HepG2 (cell line): Measurements from ENCODE around the gene ISG20. TPM values are rescaled to one million over a fixed set of nuclear protein-coding genes. Genes with fewer than 3 reads are reported as not detected.
A peak's percentile ranks its signal among the peaks of the same experiment; 100 is the strongest.

Experiments
- DMAP1 ChIP-seq: IDR thresholded peaks from 2 replicates; pipeline ENCODE4 v1.6.1; 2016
- MLLT10 ChIP-seq: sonication (generic); formaldehyde crosslinking; IDR thresholded peaks from 2 replicates; pipeline ENCODE4 v1.4.0; 2020; ENCODE audit warnings: missing genetic modification reagents
- NFATC3 ChIP-seq: sonication (generic); formaldehyde crosslinking; IDR thresholded peaks from 2 replicates; pipeline ENCODE4 v1.5.1; 2020; ENCODE audit warnings: mild to moderate bottlenecking, missing genetic modification reagents
- NR2C2 ChIP-seq: sonication (generic); formaldehyde crosslinking; IDR thresholded peaks from 2 replicates; pipeline ENCODE4 v1.4.0; 2020; ENCODE audit warnings: missing genetic modification reagents, mild to moderate bottlenecking, moderate library complexity, borderline replicate concordance
- NRL ChIP-seq: sonication (generic); formaldehyde crosslinking; IDR thresholded peaks from 2 replicates; pipeline ENCODE4 v1.5.0; 2020; ENCODE audit warnings: missing genetic modification reagents, mild to moderate bottlenecking, moderate library complexity, borderline replicate concordance
- POLR2AphosphoS5 ChIP-seq: IDR thresholded peaks from 2 replicates; pipeline ENCODE4 v1.6.1; 2012; ENCODE audit warnings: low read depth, low read length
- RAD51 ChIP-seq: fragments of 450-650 bp; IDR thresholded peaks from 2 replicates; pipeline ENCODE4 v1.6.1; 2016; ENCODE audit warnings: borderline replicate concordance
- RBAK ChIP-seq: sonication (generic); formaldehyde crosslinking; IDR thresholded peaks from 2 replicates; pipeline ENCODE4 v1.5.1; 2020; ENCODE audit warnings: mild to moderate bottlenecking, missing genetic modification reagents
- REST ChIP-seq, 2 experiments: IDR thresholded peaks; 2 replicates each; pipeline ENCODE4 v1.6.1; 2011 to 2012; ENCODE audit warnings: low read length in 2 of 2, borderline replicate concordance in 1 of 2, low read depth in 1 of 2, mild to moderate bottlenecking in 1 of 2, moderate library complexity in 1 of 2
- RORA ChIP-seq: sonication (generic); formaldehyde crosslinking; IDR thresholded peaks from 2 replicates; pipeline ENCODE4 v1.5.0; 2020; ENCODE audit warnings: mild to moderate bottlenecking, missing genetic modification reagents, moderate library complexity
- STAT6 ChIP-seq: sonication (generic); formaldehyde crosslinking; IDR thresholded peaks from 2 replicates; pipeline ENCODE4 v1.4.0; 2020; ENCODE audit warnings: missing genetic modification reagents, mild to moderate bottlenecking, borderline replicate concordance
- TCF7 ChIP-seq: sonication (generic); IDR thresholded peaks from 2 replicates; pipeline ENCODE4 v1.6.1; 2016; ENCODE audit warnings: antibody characterized with exemption, low read depth
- ZNF225 ChIP-seq: sonication (generic); formaldehyde crosslinking; IDR thresholded peaks from 2 replicates; pipeline ENCODE4 v1.4.0; 2020; ENCODE audit warnings: mild to moderate bottlenecking, missing genetic modification reagents
- ZNF264 ChIP-seq: sonication (generic); formaldehyde crosslinking; IDR thresholded peaks from 2 replicates; pipeline ENCODE4 v1.4.0; 2020; ENCODE audit warnings: missing genetic modification reagents
- ZNF282 ChIP-seq: fragments of 450-650 bp; IDR thresholded peaks from 2 replicates; pipeline ENCODE4 v1.6.1; 2018; ENCODE audit not compliant: partially characterized antibody
- ZNF367 ChIP-seq: sonication (generic); formaldehyde crosslinking; IDR thresholded peaks from 2 replicates; pipeline ENCODE4 v1.4.0; 2020; ENCODE audit warnings: missing genetic modification reagents, borderline replicate concordance
- ZNF510 ChIP-seq: sonication (generic); formaldehyde crosslinking; IDR thresholded peaks from 2 replicates; pipeline ENCODE4 v1.4.0; 2020; ENCODE audit warnings: low read depth, mild to moderate bottlenecking, missing genetic modification reagents
- ZNF776 ChIP-seq: sonication (generic); formaldehyde crosslinking; IDR thresholded peaks from 2 replicates; pipeline ENCODE4 v1.4.0; 2020; ENCODE audit warnings: mild to moderate bottlenecking, missing genetic modification reagents
- ZNF841 ChIP-seq: sonication (generic); formaldehyde crosslinking; IDR thresholded peaks from 2 replicates; pipeline ENCODE4 v1.8.1; 2023; ENCODE audit warnings: missing genetic modification reagents, borderline replicate concordance
- ZSCAN21 ChIP-seq: sonication (generic); formaldehyde crosslinking; IDR thresholded peaks from 2 replicates; pipeline ENCODE4 v1.8.0; 2022; ENCODE audit warnings: mild to moderate bottlenecking, missing genetic modification reagents, moderate library complexity, borderline replicate concordance
- ZSCAN5A ChIP-seq: sonication (generic); formaldehyde crosslinking; IDR thresholded peaks from 2 replicates; pipeline ENCODE4 v1.8.0; 2022; ENCODE audit warnings: mild to moderate bottlenecking, missing genetic modification reagents, borderline replicate concordance
- polyA plus RNA-seq, 8 experiments: library from polyadenylated mRNA; depleted of rRNA in 3 of 8; stranded (reverse) in 7 of 8; unstranded in 1 of 8; fragments of >200 nt; fragmentation: Illumina TruSeq in 4 of 8; extraction: Trizol in 4 of 8; gene quantifications; 2 replicates each; pipeline versions ENCODE4 v1.2.1 to v1.2.3, GENCODE V29; 2011 to 2016; ENCODE audit warnings: low read depth in 4 of 8, missing spikeins in 1 of 8, mixed read lengths in 1 of 8; ENCODE audit not compliant: insufficient read depth in 1 of 8
- total RNA-seq, 5 experiments: library from RNA; depleted of rRNA; stranded (reverse); fragments of >200 nt; fragmentation: Illumina TruSeq; extraction: Trizol; gene quantifications; 2 replicates each; pipeline ENCODE4 v1.2.3, GENCODE V29; 2016; ENCODE audit warnings: low read depth in 1 of 5

ISG20 gene
- total and polyA plus RNA-seq, 2 of the 13 experiments (the other 11 are each of a cell fraction or from before 2014, with no cell fraction given) = 6.3 to 31.5 TPM

GRCh38 chr15:88636050-88636449, 2.8 kb upstream of the ISG20 start (continued):
- TF ChIP-seq NRL (CRISPR knock-in tag) (no peak), RAD51 (no peak), RORA (CRISPR knock-in tag) (no peak), ZNF367 (no peak), ZNF510 (no peak), MLLT10 (CRISPR knock-in tag) (no peak), ZNF225 (CRISPR knock-in tag) (no peak), DMAP1 (CRISPR knock-in tag) (no peak), STAT6 (no peak), RBAK (CRISPR knock-in tag) (no peak), ZSCAN5A (no peak), ZNF776 (CRISPR knock-in tag) (no peak), REST (IDR thresholded peaks at IDR 0.05; ENCODE audit: borderline replicate concordance in 1 of 2, low read depth in 1 of 2, low read length in 2 of 2) (no peak), POLR2AphosphoS5 (0 out of 2 replicates have a peak, but pooled peaks have one; percentile 11), TCF7 (no peak), NFATC3 (CRISPR knock-in tag) (no peak), ZSCAN21 (no peak), ZNF264 (CRISPR knock-in tag) (no peak), ZNF282 (no peak), NR2C2 (CRISPR knock-in tag) (no peak), ZNF841 (no peak)
